WI38 (cell line): Measurements from ENCODE around the gene SIAH1.
"Not testable (repeated sequence)": the region's sequence is repeated elsewhere in the genome, so short reads cannot be mapped to it uniquely, and the experiment has no call there.

ENCODE experiments used
- H3K4me3 ChIP-seq: 2 replicates; pipeline ENCODE4 v1.5.1; 2011; ENCODE audit warnings: low read depth, mild to moderate bottlenecking, control low read depth, low read length
- CTCF ChIP-seq: IDR thresholded peaks from 2 replicates; pipeline ENCODE4 v1.5.1; 2012; ENCODE audit warnings: low read depth, mild to moderate bottlenecking, control low read depth, low read length

The SIAH1 gene

GRCh38 chr16:48408688-48409087 is 23.5 kb upstream of the SIAH1 start:
- no peak overlapping the region for H3K4me3 ChIP-seq
- TF ChIP-seq CTCF = no peak

- TF ChIP-seq CTCF = no peak
- H3K4me3 ChIP-seq = no peak overlapping the region
Measured at GRCh38 chr16:48405907-48406306, 20.7 kb upstream of the SIAH1 start.

- no peak overlapping the region for H3K4me3 ChIP-seq
- TF ChIP-seq CTCF = no peak
Measured at GRCh38 chr16:48405153-48405552, 19.9 kb upstream of the SIAH1 start.

- H3K4me3 ChIP-seq = not testable (repeated sequence)
Measured at GRCh38 chr16:48402547-48402946, 17.3 kb upstream of the SIAH1 start.

GRCh38 chr16:48395375-48395774 is 10.2 kb upstream of the SIAH1 start:
- TF ChIP-seq CTCF = no peak
- H3K4me3 ChIP-seq = no peak overlapping the region

GRCh38 chr16:48394355-48394703 is 9.1 kb upstream of the SIAH1 start:
- TF ChIP-seq CTCF = no peak

GRCh38 chr16:48393485-48394354 is 8.5 kb upstream of the SIAH1 start:
- TF ChIP-seq CTCF = no peak
- no peak overlapping the region for H3K4me3 ChIP-seq

More at GRCh38 chr16:48394355-48394703, 9.1 kb upstream of the SIAH1 start:
- no peak overlapping the region for H3K4me3 ChIP-seq

GRCh38 chr16:48392407-48392806 is 7.2 kb upstream of the SIAH1 start:
- TF ChIP-seq CTCF = no peak
- H3K4me3 ChIP-seq = no peak overlapping the region
